Kidney (tissue), 14 donors: Measurements from ENCODE around the gene USB1. TPM values are rescaled to one million over a fixed set of nuclear protein-coding genes. Genes with fewer than 3 reads are reported as not detected.

Experiments
- DNase-seq, 5 donors: peaks; one replicate each; pipeline ENCODE4 v3.0.0-alpha.2; 2013 to 2020
- FAIRE-seq: peaks from 2 replicates; lab custom pipeline; 2012; peaks lifted over from hg19 to GRCh38; lab: Jason Lieb, UNC
- H3K27ac ChIP-seq, 2 donors: one replicate each; pipeline ENCODE4 v1.7.0; 2013; ENCODE audit warnings: low read depth in 2 of 2, low read length in 2 of 2, inconsistent platforms in 1 of 2
- H3K27me3 ChIP-seq: one replicate; pipeline ENCODE4 v1.7.1; 2013; ENCODE audit warnings: low read length, inconsistent platforms; ENCODE audit not compliant: control insufficient read depth, insufficient read depth
- H3K36me3 ChIP-seq, 3 donors: one replicate each; pipeline versions ENCODE4 v1.7.0 to v1.7.1; 2013; ENCODE audit warnings: low read length in 3 of 3, control low read depth in 1 of 3, inconsistent platforms in 1 of 3; ENCODE audit not compliant: insufficient read depth in 3 of 3, control insufficient read depth in 2 of 3
- H3K4me1 ChIP-seq, 3 donors: one replicate each; pipeline versions ENCODE4 v1.7.0 to v1.7.1; 2013; ENCODE audit warnings: low read length in 3 of 3, inconsistent platforms in 1 of 3, low read depth in 1 of 3; ENCODE audit not compliant: control insufficient read depth in 2 of 3, insufficient read depth in 2 of 3
- H3K4me3 ChIP-seq, 3 donors: one replicate each; pipeline versions ENCODE4 v1.7.0 to v1.8.1; 2013; ENCODE audit warnings: low read length in 3 of 3, control low read depth in 1 of 3, inconsistent platforms in 1 of 3
- H3K9ac ChIP-seq, 3 donors: one replicate each; pipeline versions ENCODE4 v1.7.0 to v1.7.1; 2013; ENCODE audit warnings: low read length in 3 of 3, control low read depth in 1 of 3, inconsistent platforms in 1 of 3
- H3K9me3 ChIP-seq, 3 donors: one replicate each; pipeline versions ENCODE4 v1.7.0 to v1.7.1; 2013; ENCODE audit warnings: low read length in 3 of 3, control low read depth in 1 of 3, inconsistent platforms in 1 of 3; ENCODE audit not compliant: control insufficient read depth in 2 of 3, insufficient read depth in 1 of 3
- intact Hi-C: fragments of 100-400 bp; cut with DNase I; formaldehyde crosslinking; loops from one replicate; pipeline ENCODE4 v1.11.1; 2022
- polyA plus RNA-seq: library from polyadenylated mRNA; stranded (reverse); fragments of 350-450 nt; fragmentation: Illumina TruSeq; extraction: RNeasy Lipid Tissue Mini Kit (QIAGEN cat#74804); gene quantifications from one replicate; pipeline ENCODE4 v1.2.3, GENCODE V29; 2014; ENCODE audit warnings: low read depth, low replicate concordance; ENCODE audit not compliant: insufficient read depth
- total RNA-seq: library from RNA; stranded (reverse); fragmentation: NEBNext Ultra II Directional; extraction: Animal tissue kit (Norgen Biotek cat#: 25700); gene quantifications from one replicate; pipeline ENCODE4 v1.2.1, GENCODE V29; 2021
- TF ChIP-seq, protein P1 (sequence below): IDR thresholded peaks from 3 replicates; pipeline ENCODE4 v1.5.1; 2012; ENCODE audit warnings: mild to moderate bottlenecking, moderate library complexity, borderline replicate concordance; ENCODE audit not compliant: insufficient read depth; ENCODE audit errors: extremely low read depth
- donor health status: control.
- donor health status: control.
- donor health status: control.
- donor health status: control.
- donor health status: control.
- donor health status: DM: yes; HTN: yes; CAD: no.
- donor health status: Normal renal cell carcinoma (clear cell type).

The USB1 gene
- total and polyA plus RNA-seq, 2 donors from 2014 or later = 18.3 to 32.8 TPM

DNA sequence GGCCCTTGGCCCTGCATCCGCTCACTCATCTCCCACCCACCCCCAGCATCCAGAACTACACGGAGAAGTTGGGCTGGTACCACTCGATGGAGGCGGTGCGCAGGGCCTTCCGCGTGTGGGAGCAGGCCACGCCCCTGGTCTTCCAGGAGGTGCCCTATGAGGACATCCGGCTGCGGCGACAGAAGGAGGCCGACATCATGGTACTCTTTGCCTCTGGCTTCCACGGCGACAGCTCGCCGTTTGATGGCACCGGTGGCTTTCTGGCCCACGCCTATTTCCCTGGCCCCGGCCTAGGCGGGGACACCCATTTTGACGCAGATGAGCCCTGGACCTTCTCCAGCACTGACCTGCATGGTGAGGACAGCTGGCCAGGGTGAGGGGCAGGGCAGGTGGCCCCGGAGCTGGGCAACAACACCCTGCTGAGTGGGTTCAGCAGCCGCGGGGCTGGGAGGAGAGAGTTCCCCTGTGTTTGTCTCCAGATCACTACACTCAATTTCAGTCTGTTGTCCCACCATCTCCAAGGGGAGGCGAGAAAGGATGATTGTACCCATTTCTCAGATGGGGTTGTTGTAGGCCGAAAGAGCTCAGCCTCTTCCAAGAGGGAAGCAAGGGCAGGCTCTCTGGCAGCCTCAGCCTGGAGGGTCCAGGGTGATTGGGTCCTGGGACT, 38.8 kb downstream of the USB1 start:
- peaks cover 0 to 28% (median 24%) of the 10 kb centered on the region in 3 donors for H3K36me3 ChIP-seq
- H3K27ac ChIP-seq = no peak overlapping the region
- no peaks in the 10 kb centered on the region for H3K27me3 ChIP-seq
- H3K4me1 ChIP-seq = no peaks in the 10 kb centered on the region
- no peak for FAIRE-seq
- H3K4me3 ChIP-seq = no peak overlapping the region
- no peak for DNase-seq
- H3K9ac ChIP-seq = no peak overlapping the region
- no peaks in the 10 kb centered on the region for H3K9me3 ChIP-seq
- intact Hi-C loops = no loop called here
- TF ChIP-seq, protein P1, sequence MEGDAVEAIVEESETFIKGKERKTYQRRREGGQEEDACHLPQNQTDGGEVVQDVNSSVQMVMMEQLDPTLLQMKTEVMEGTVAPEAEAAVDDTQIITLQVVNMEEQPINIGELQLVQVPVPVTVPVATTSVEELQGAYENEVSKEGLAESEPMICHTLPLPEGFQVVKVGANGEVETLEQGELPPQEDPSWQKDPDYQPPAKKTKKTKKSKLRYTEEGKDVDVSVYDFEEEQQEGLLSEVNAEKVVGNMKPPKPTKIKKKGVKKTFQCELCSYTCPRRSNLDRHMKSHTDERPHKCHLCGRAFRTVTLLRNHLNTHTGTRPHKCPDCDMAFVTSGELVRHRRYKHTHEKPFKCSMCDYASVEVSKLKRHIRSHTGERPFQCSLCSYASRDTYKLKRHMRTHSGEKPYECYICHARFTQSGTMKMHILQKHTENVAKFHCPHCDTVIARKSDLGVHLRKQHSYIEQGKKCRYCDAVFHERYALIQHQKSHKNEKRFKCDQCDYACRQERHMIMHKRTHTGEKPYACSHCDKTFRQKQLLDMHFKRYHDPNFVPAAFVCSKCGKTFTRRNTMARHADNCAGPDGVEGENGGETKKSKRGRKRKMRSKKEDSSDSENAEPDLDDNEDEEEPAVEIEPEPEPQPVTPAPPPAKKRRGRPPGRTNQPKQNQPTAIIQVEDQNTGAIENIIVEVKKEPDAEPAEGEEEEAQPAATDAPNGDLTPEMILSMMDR = no peak

DNA sequence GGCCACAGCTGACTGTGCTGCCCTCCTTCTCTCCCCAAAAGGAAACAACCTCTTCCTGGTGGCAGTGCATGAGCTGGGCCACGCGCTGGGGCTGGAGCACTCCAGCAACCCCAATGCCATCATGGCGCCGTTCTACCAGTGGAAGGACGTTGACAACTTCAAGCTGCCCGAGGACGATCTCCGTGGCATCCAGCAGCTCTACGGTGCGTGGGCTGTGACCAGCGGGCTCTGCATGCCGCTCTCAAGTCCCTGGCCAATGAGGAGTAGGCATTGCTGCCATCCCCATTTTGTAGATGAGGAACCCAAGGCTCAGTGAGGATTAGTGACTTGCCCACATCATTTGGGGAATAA, 39.3 kb downstream of the USB1 start:
- Histone ChIP-seq H3K9me3 (no peaks in the 10 kb centered on the region), H3K27me3 (no peaks in the 10 kb centered on the region), H3K36me3 (peaks cover 0 to 28% (median 24%) of the 10 kb centered on the region in 3 donors), H3K27ac (no peak overlapping the region), H3K4me3 (no peak overlapping the region), H3K9ac (no peak overlapping the region), H3K4me1 (no peaks in the 10 kb centered on the region)
- TF ChIP-seq, protein P1 = no peak
- intact Hi-C loops = no loop called here
- FAIRE-seq = no peak
- DNase-seq = no peak

GRCh38 chr16:58040945-58041627, 39.9 kb downstream of the USB1 start:
- Histone ChIP-seq H3K9ac (no peak overlapping the region), H3K4me1 (no peaks in the 10 kb centered on the region), H3K27me3 (no peaks in the 10 kb centered on the region), H3K4me3 (no peak overlapping the region), H3K36me3 (peaks cover 0 to 28% (median 24%) of the 10 kb centered on the region in 3 donors), H3K27ac (no peak overlapping the region), H3K9me3 (no peaks in the 10 kb centered on the region)
- DNase-seq (peak in 1 of 5 donors; percentile 66), FAIRE-seq (no peak)
- TF ChIP-seq, protein P1 = no peak
- intact Hi-C loops = no loop called here
